Measurements from ENCODE around the gene PIAS4.

DNA sequence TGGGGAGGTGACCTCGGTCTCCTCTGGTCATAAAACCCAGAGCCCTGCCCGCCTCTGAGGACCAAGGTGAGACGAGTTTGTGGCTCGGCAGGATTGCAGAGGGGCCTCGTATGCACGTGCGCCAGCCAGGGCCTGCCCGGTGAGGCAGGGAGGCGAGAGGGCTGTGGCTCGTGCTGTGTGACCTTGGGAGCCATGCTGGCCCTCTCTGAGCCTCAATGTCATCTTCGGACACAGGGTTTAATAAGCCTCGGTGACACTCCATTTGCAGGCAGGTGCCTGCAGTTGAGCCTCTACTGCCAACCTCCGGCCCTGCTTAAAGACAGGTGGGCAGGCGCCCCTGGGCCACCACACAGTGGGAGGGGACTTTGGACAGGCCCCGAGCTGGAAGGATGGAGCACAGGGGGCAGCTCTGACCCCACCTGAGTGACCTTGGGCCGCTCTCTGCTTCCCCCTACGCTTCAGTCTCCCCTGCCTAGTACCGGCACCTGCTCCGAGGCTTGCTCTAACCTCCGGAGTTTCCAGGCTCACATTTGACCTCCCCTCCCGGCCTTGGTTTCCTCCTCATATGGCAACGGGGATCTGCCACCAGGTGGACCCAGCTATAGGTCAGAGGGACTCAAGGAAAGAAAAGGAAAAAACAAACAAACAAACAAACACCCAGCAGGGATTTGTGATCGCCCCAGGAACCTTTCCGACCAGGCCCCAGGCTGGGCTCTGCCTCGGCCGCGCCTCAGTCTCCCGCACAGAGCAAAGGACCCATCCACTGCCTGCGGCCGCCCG, 56.0 kb downstream of the PIAS4 start:
- TF ChIP-seq YY1 (IDR thresholded peaks at IDR 0.05; ENCODE audit: insufficient read depth, insufficient read length) (no peak), ZNF274 (IDR thresholded peaks at IDR 0.05; ENCODE audit: low read depth, low read length) (no peak)

Measured in NT2/D1 (cell line).